ENCODE results near the gene ADAMTS2. TPM values are rescaled to one million over a fixed set of nuclear protein-coding genes. Genes with fewer than 3 reads are reported as not detected.

ADAMTS2 gene
- total and polyA plus RNA-seq, 2 of the 8 experiments (the other 6 are each of a cell fraction or from before 2014, with no cell fraction given): 6.6 to 7.3 TPM

DNA sequence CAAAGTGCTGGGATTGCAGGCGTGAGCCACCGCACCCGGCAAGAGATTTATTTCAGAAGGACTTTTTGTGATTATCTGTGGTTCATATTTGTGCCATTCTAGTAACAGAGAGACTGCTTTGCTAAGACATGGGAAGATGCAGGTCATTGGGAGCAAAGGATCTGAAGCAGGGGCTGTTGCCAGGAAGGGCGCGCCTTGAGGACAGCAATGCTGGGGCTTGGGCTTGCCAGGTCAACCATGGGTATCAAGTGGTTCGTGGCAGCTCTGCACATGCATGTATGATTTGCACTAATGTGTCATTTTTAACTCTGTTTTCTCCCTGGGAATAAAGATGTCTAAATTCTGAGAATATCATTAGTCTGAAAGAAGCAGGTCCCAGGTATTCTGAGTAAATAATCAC, 17.0 kb downstream of the ADAMTS2 start:
- Histone ChIP-seq H3K23ac (ENCODE audit: insufficient read length) (no peak overlapping the region), H3K9me3 (ENCODE audit: insufficient read depth in 2 of 2, low read depth in 1 of 2, low read length in 1 of 2) (no peaks in the 10 kb centered on the region), H3K56ac (replicated peaks; ENCODE audit: insufficient read length, low read depth, low read length) (no peak overlapping the region), H4K91ac (replicated peaks; ENCODE audit: insufficient read length, low read length) (no peak overlapping the region), H2BK15ac (ENCODE audit: low read length) (no peak overlapping the region), H2BK120ac (replicated peaks; ENCODE audit: low read depth, low read length) (no peak overlapping the region), H3K27me3 (replicated peaks in 1 of 4; ENCODE audit: control insufficient read depth in 3 of 4, extremely low read depth in 1 of 4, insufficient read depth in 3 of 4, low read length in 3 of 4) (peaks cover 0 to 12% (median 8%) of the 10 kb centered on the region in 4 experiments; a peak in 6 of 7 replicates), H2BK5ac (ENCODE audit: low read depth, low read length) (no peak overlapping the region), H3K23me2 (ENCODE audit: low read depth, low read length) (peaks cover 2% of the 10 kb centered on the region; the same call in 1 of the 2 replicates), H2BK20ac (ENCODE audit: low read length) (no peak overlapping the region), H3K9ac (replicated peaks in 1 of 4; ENCODE audit: extremely low read depth in 1 of 4, low read depth in 3 of 4, low read length in 3 of 4) (no peak overlapping the region), H3K27ac (ENCODE audit: low read depth, low read length) (no peak overlapping the region), H3K36me3 (ENCODE audit: control insufficient read depth in 2 of 4, insufficient read depth in 4 of 4, low read length in 3 of 4) (no peaks in the 10 kb centered on the region), H2BK12ac (ENCODE audit: low read depth, low read length) (no peak overlapping the region), H3K4ac (replicated peaks; ENCODE audit: insufficient read length, low read depth, low read length) (no peak overlapping the region), H3K4me1 (replicated peaks in 1 of 4; ENCODE audit: control insufficient read depth in 3 of 4, insufficient read depth in 4 of 4, low read length in 3 of 4) (peaks cover 0 to 10% (median 5%) of the 10 kb centered on the region in 4 experiments; a peak in 4 of 7 replicates), H3K4me2 (ENCODE audit: insufficient read depth in 1 of 2, low read depth in 2 of 2, low read length in 2 of 2) (no peak overlapping the region), H2AK5ac (ENCODE audit: low read depth, low read length) (no peak overlapping the region), H4K20me1 (replicated peaks in 1 of 2; ENCODE audit: control insufficient read depth in 1 of 2, insufficient read depth in 2 of 2, low read length in 2 of 2) (no peaks in the 10 kb centered on the region), H3K79me2 (ENCODE audit: control insufficient read depth in 1 of 2, insufficient read depth in 2 of 2, low read length in 2 of 2) (no peaks in the 10 kb centered on the region), H3K4me3 (ENCODE audit: extremely low read depth in 1 of 4, insufficient read depth in 2 of 4, low read depth in 3 of 4, low read length in 4 of 4) (no peak overlapping the region), H3K18ac (ENCODE audit: extremely low read depth, low read length) (no peak overlapping the region), H3K79me1 (ENCODE audit: low read depth, low read length) (no peaks in the 10 kb centered on the region), H4K8ac (ENCODE audit: extremely low read depth, insufficient read depth, low read length) (no peak overlapping the region), H2AFZ (ENCODE audit: low read length) (no peak overlapping the region), H4K5ac (ENCODE audit: insufficient read length, low read depth, low read length) (no peak overlapping the region), H3K14ac (ENCODE audit: insufficient read length) (no peak overlapping the region)
- FAIRE-seq (no peak), DNase-seq (ENCODE audit: low read depth in 1 of 2, low spot score in 2 of 2) (no peak)
- ChIA-PET POLR2A (ENCODE audit: partially characterized antibody) (no interaction called here), CTCF (ENCODE audit: partially characterized antibody) (no interaction called here)
- 99% methylated on average over 6 of the region's 6 CpGs; no CpG with 5 or more reads in 1 of the 2 experiments for WGBS, 2 experiments (ENCODE audit: extremely low coverage in 1 of 2, insufficient coverage in 1 of 2, insufficient read length in 1 of 2, insufficient replicate concordance in 2 of 2, low coverage in 1 of 2, low lambda C conversion rate in 2 of 2, missing lambda C conversion rate in 1 of 2)
- TF ChIP-seq TBP (IDR thresholded peaks at IDR 0.05; ENCODE audit: low read depth, low read length) (no peak), RFX5 (IDR thresholded peaks at IDR 0.05; ENCODE audit: borderline replicate concordance, low read depth, low read length) (no peak), CBX8 (IDR thresholded peaks at IDR 0.05; ENCODE audit: borderline replicate concordance, low read depth, low read length) (no peak), RNF2 (IDR thresholded peaks at IDR 0.05; ENCODE audit: borderline replicate concordance, low read depth, low read length, missing control alignments, poor library complexity, severe bottlenecking) (no peak), JUN (IDR thresholded peaks at IDR 0.05; ENCODE audit: low read depth, low read length) (no peak), ATF2 (IDR thresholded peaks at IDR 0.05; ENCODE audit: low read length) (no peak)
- TF ChIP-seq, protein P1, sequence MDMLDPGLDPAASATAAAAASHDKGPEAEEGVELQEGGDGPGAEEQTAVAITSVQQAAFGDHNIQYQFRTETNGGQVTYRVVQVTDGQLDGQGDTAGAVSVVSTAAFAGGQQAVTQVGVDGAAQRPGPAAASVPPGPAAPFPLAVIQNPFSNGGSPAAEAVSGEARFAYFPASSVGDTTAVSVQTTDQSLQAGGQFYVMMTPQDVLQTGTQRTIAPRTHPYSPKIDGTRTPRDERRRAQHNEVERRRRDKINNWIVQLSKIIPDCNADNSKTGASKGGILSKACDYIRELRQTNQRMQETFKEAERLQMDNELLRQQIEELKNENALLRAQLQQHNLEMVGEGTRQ (IDR thresholded peaks at IDR 0.05; ENCODE audit: low read length): no peak
